NCI-H2227 (cell line): ENCODE data around the gene KLK6.

Experiments used
- DNase-seq: peaks from one replicate; lab custom pipeline; 2025; ENCODE audit not compliant: unreplicated experiment; lab: John Stamatoyannopoulos, UW

KLK6 gene

GRCh38 chr19:50969413-50969760 lies at the start of gene KLK6:
TSS of gene KLK6 (minus strand) at chr19:50969591. CDS start at chr19:50968104, 1,487 bp downstream.
- no peak for DNase-seq

GRCh38 chr19:51018745-51019543 lies 49.6 kb upstream of the KLK6 start:
- DNase-seq: peak; percentile 23

GRCh38 chr19:51016798-51017683 lies 47.6 kb upstream of the KLK6 start:
- DNase-seq: peak; percentile 82

GRCh38 chr19:51015691-51016267 lies 46.4 kb upstream of the KLK6 start:
- DNase-seq: no peak

GRCh38 chr19:51014242-51014641 lies 44.9 kb upstream of the KLK6 start:
- no peak for DNase-seq

GRCh38 chr19:51012661-51013190 lies 43.3 kb upstream of the KLK6 start:
- no peak for DNase-seq

GRCh38 chr19:51010066-51010795 lies 40.8 kb upstream of the KLK6 start:
- DNase-seq: no peak

GRCh38 chr19:51009061-51009891 lies 39.9 kb upstream of the KLK6 start:
- DNase-seq: no peak

- no peak for DNase-seq
These were observed 38.1 kb upstream of the KLK6 start for GRCh38 chr19:51007488-51007887.

GRCh38 chr19:51006406-51006805 lies 37.0 kb upstream of the KLK6 start:
- DNase-seq: no peak

GRCh38 chr19:51005248-51005647 lies 35.9 kb upstream of the KLK6 start:
- no peak for DNase-seq

GRCh38 chr19:51003316-51003715 lies 33.9 kb upstream of the KLK6 start:
- no peak for DNase-seq

GRCh38 chr19:51002542-51003311 lies 33.3 kb upstream of the KLK6 start:
- peak; percentile 72 for DNase-seq

GRCh38 chr19:51002089-51002532 lies 32.7 kb upstream of the KLK6 start:
- no peak for DNase-seq

- DNase-seq: no peak
These were observed 32.1 kb upstream of the KLK6 start, which contains the start of gene KLK8 for GRCh38 chr19:51001515-51001914. TSS of gene KLK8 (minus strand) at chr19:51001604. CDS start at chr19:51001167, 437 bp downstream.

- DNase-seq: no peak
These were observed 31.6 kb upstream of the KLK6 start for GRCh38 chr19:51000981-51001380.

- no peak for DNase-seq
These were observed 31.0 kb upstream of the KLK6 start for GRCh38 chr19:51000426-51000825.

GRCh38 chr19:50998686-50999085 lies 29.3 kb upstream of the KLK6 start:
- no peak for DNase-seq

GRCh38 chr19:50998061-50998460 lies 28.7 kb upstream of the KLK6 start:
- no peak for DNase-seq
